ENCODE data around the gene CRACR2B. TPM values are rescaled to one million over a fixed set of nuclear protein-coding genes. Genes with fewer than 3 reads are reported as not detected.

The CRACR2B gene
- total and polyA plus RNA-seq, 2 of the 8 experiments (the other 6 are each of a cell fraction or from before 2014, with no cell fraction given) = 18.2 to 26.4 TPM

- Histone ChIP-seq H2AK5ac (ENCODE audit: low read depth, low read length) (no peak overlapping the region), H3K14ac (ENCODE audit: insufficient read length) (no peak overlapping the region), H3K4me3 (ENCODE audit: extremely low read depth in 1 of 4, insufficient read depth in 2 of 4, low read depth in 3 of 4, low read length in 4 of 4) (peak overlapping the region; percentile 45 to 74 (median 56)), H3K79me2 (ENCODE audit: control insufficient read depth in 1 of 2, insufficient read depth in 2 of 2, low read length in 2 of 2) (no peaks in the 10 kb centered on the region; a peak in 1 of 4 replicates), H4K91ac (replicated peaks; ENCODE audit: insufficient read length, low read length) (peak overlapping the region; percentile 88), H4K20me1 (replicated peaks in 1 of 2; ENCODE audit: control insufficient read depth in 1 of 2, insufficient read depth in 2 of 2, low read length in 2 of 2) (peaks cover 2 to 8% of the 10 kb centered on the region in 2 experiments), H3K4ac (replicated peaks; ENCODE audit: insufficient read length, low read depth, low read length) (peak overlapping the region; percentile 3), H2BK20ac (ENCODE audit: low read length) (no peak overlapping the region), H3K27me3 (replicated peaks in 1 of 4; ENCODE audit: control insufficient read depth in 3 of 4, extremely low read depth in 1 of 4, insufficient read depth in 3 of 4, low read length in 3 of 4) (peaks cover 6 to 41% (median 31%) of the 10 kb centered on the region in 4 experiments), H3K18ac (ENCODE audit: extremely low read depth, low read length) (peak overlapping the region; percentile 95), H3K23ac (ENCODE audit: insufficient read length) (no peak overlapping the region), H4K8ac (ENCODE audit: extremely low read depth, insufficient read depth, low read length) (peak overlapping the region; percentile 9; the same call in 1 of the 2 replicates), H3K27ac (ENCODE audit: low read depth, low read length) (no peak overlapping the region), H3K9ac (replicated peaks in 1 of 4; ENCODE audit: extremely low read depth in 1 of 4, low read depth in 3 of 4, low read length in 3 of 4) (peak overlapping the region in 2 of 4 experiments; percentile 45; a peak in 3 of 7 replicates), H3K9me3 (ENCODE audit: insufficient read depth in 2 of 2, low read depth in 1 of 2, low read length in 1 of 2) (no peaks in the 10 kb centered on the region), H3K4me1 (replicated peaks in 1 of 4; ENCODE audit: control insufficient read depth in 3 of 4, insufficient read depth in 4 of 4, low read length in 3 of 4) (peaks cover 0 to 54% (median 47%) of the 10 kb centered on the region in 4 experiments; a peak in 6 of 7 replicates), H2BK5ac (ENCODE audit: low read depth, low read length) (no peak overlapping the region), H2BK15ac (ENCODE audit: low read length) (no peak overlapping the region), H2AFZ (ENCODE audit: low read length) (no peak overlapping the region), H3K79me1 (ENCODE audit: low read depth, low read length) (no peaks in the 10 kb centered on the region; the same call in 1 of the 2 replicates), H3K4me2 (ENCODE audit: insufficient read depth in 1 of 2, low read depth in 2 of 2, low read length in 2 of 2) (peak overlapping the region; percentile 84 to 98), H3K36me3 (ENCODE audit: control insufficient read depth in 2 of 4, insufficient read depth in 4 of 4, low read length in 3 of 4) (no peaks in the 10 kb centered on the region), H3K56ac (replicated peaks; ENCODE audit: insufficient read length, low read depth, low read length) (no peak overlapping the region), H4K5ac (ENCODE audit: insufficient read length, low read depth, low read length) (peak overlapping the region; percentile 20), H3K23me2 (ENCODE audit: low read depth, low read length) (peaks cover 34% of the 10 kb centered on the region), H2BK120ac (replicated peaks; ENCODE audit: low read depth, low read length) (peak overlapping the region; percentile 77), H2BK12ac (ENCODE audit: low read depth, low read length) (0 out of 2 replicates have a peak overlapping the region, but pooled peaks have one; percentile 92)
- ChIA-PET POLR2A (ENCODE audit: partially characterized antibody) (interaction anchor here (0.6 to 53.0 kb wide), 9 partner anchors 0 to 276 kb away, joined by 3 to 1917 read pairs (median 4); partner anchors contain the start of genes CD151, CEND1, CRACR2B and GATD1), CTCF (ENCODE audit: partially characterized antibody) (interaction anchor here (0.8 to 3.5 kb wide), 7 partner anchors 9 to 72 kb away, joined by 3 to 26 read pairs (median 9); partner anchors contain the start of genes PNPLA2, POLR2L and TSPAN4)
- 4% methylated on average over 29 of the region's 39 CpGs; no CpG with 5 or more reads in 1 of the 2 experiments for WGBS, 2 experiments (ENCODE audit: extremely low coverage in 1 of 2, insufficient coverage in 1 of 2, insufficient read length in 1 of 2, insufficient replicate concordance in 2 of 2, low coverage in 1 of 2, low lambda C conversion rate in 2 of 2, missing lambda C conversion rate in 1 of 2)
- FAIRE-seq (no peak), DNase-seq (ENCODE audit: low read depth in 1 of 2, low spot score in 2 of 2) (peak in 1 of 2 experiments; percentile 92)
- no peak for TF ChIP-seq KDM1A (IDR thresholded peaks at IDR 0.05; ENCODE audit: borderline replicate concordance, low read length)
These were observed 2.2 kb downstream of the CRACR2B start for GRCh38 chr11:829847-830294.

Data from H1 (cell line).